GM18502 (cell line): ENCODE data around the gene SUPT16H.
"Not testable (repeated sequence)": the region's sequence is repeated elsewhere in the genome, so short reads cannot be mapped to it uniquely, and the experiment has no call there.

Source experiments
- ATAC-seq: cut with Tn5 transposase; IDR thresholded peaks from one replicate; pipeline ENCODE4 v1.9.1; 2021; ENCODE audit warnings: mild to moderate bottlenecking; ENCODE audit not compliant: unreplicated experiment, poor library complexity

Gene SUPT16H

GRCh38 chr14:21307637-21308036 lies 76.2 kb downstream of the SUPT16H start:
- ATAC-seq, result no peak

GRCh38 chr14:21302836-21303140 lies 81.0 kb downstream of the SUPT16H start:
- not testable (repeated sequence) for ATAC-seq

GRCh38 chr14:21302013-21302835 lies 81.6 kb downstream of the SUPT16H start:
- ATAC-seq, result no peak
